Large intestine (tissue), 3 donors: Measurements from ENCODE around the gene AOC2. TPM values are rescaled to one million over a fixed set of nuclear protein-coding genes. Genes with fewer than 3 reads are reported as not detected.
"Not testable (repeated sequence)": the region's sequence is repeated elsewhere in the genome, so short reads cannot be mapped to it uniquely, and the experiment has no call there.

Experiments used
- DNase-seq, 2 donors: peaks; one replicate each; pipeline versions ENCODE4 v3.0.0 to v3.0.0-alpha.2; 2013
- H3K27ac ChIP-seq: one replicate; pipeline ENCODE4 v1.5.1; 2013; ENCODE audit warnings: low read length
- H3K27me3 ChIP-seq: 2 replicates; pipeline ENCODE4 v1.6.1; 2013; ENCODE audit warnings: low read length; ENCODE audit not compliant: control insufficient read depth, insufficient read depth
- H3K36me3 ChIP-seq: 2 replicates; pipeline ENCODE4 v1.6.1; 2013; ENCODE audit warnings: low read length; ENCODE audit not compliant: control insufficient read depth, insufficient read depth
- H3K4me1 ChIP-seq: one replicate; pipeline ENCODE4 v1.6.1; 2013; ENCODE audit warnings: low read length; ENCODE audit not compliant: control insufficient read depth, insufficient read depth
- H3K4me3 ChIP-seq: one replicate; pipeline ENCODE4 v1.5.1; 2013; ENCODE audit warnings: low read length
- H3K9me3 ChIP-seq: one replicate; pipeline ENCODE4 v1.6.1; 2013; ENCODE audit warnings: mild to moderate bottlenecking, low read depth, low read length, moderate library complexity; ENCODE audit not compliant: control insufficient read depth
- WGBS: methylation state at CpG from one replicate; pipeline ENCODE4 v1.1.5; 2013; ENCODE audit warnings: low lambda C conversion rate; ENCODE audit not compliant: insufficient coverage; 5-methylcytosine and 5-hydroxymethylcytosine counted together
- polyA plus RNA-seq: library from polyadenylated mRNA; unstranded; fragments of 120-200 nt; gene quantifications from one replicate; pipeline ENCODE4 v1.2.1, GENCODE V29; 2013

Gene AOC2
- polyA plus RNA-seq, 1 donor = 1.2 TPM

- Histone ChIP-seq H3K4me3 (no peak overlapping the region), H3K27me3 (no peaks in the 10 kb centered on the region), H3K36me3 (no peaks in the 10 kb centered on the region), H3K4me1 (peaks cover 11% of the 10 kb centered on the region), H3K9me3 (no peaks in the 10 kb centered on the region), H3K27ac (no peak overlapping the region)
- WGBS = 93% methylated on average over 2 of the region's 15 CpGs
- DNase-seq = peak in 1 of 2 donors; percentile 62
Observed at GRCh38 chr17:42853968-42854790, 9.8 kb downstream of the AOC2 start.

GRCh38 chr17:42855048-42855596 lies 10.7 kb downstream of the AOC2 start:
- no peaks in the 10 kb centered on the region for H3K9me3 ChIP-seq
- WGBS = no CpG with 5 or more reads among the region's 8 CpGs
- H3K27ac ChIP-seq = no peak overlapping the region
- DNase-seq = no peak
- no peak overlapping the region for H3K4me3 ChIP-seq
- H3K27me3 ChIP-seq = no peaks in the 10 kb centered on the region
- peaks cover 11% of the 10 kb centered on the region for H3K4me1 ChIP-seq
- H3K36me3 ChIP-seq = no peaks in the 10 kb centered on the region

- H3K4me3 ChIP-seq, DNase-seq, H3K27me3 ChIP-seq, H3K9me3 ChIP-seq, H3K27ac ChIP-seq, H3K36me3 ChIP-seq: not testable (repeated sequence)
- H3K4me1 ChIP-seq = peaks cover 11% of the 10 kb centered on the region
- WGBS = no CpG with 5 or more reads among the region's 8 CpGs
Observed at GRCh38 chr17:42856093-42856492, 11.7 kb downstream of the AOC2 start.

DNA sequence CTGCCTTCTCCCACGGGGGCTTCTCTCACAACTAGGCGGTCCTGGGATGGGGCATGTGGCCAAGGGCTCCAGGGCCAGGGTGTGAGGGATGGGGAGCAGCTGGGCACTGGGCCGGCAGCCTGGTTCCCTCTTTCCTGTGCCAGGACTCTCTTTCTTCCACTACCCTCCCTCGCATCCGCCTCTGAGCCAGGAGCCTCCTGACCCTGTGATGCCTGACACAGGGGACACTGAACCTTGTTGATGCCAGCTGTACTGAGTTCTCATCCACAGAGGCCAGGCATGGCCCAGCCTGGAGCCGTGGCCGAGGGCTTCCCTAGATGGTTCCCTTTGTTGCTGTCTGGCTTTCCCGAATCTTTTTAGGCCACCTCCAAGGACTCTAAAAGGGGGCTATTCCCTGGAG lies 12.1 kb downstream of the AOC2 start:
- H3K4me3 ChIP-seq, H3K27me3 ChIP-seq, H3K9me3 ChIP-seq, DNase-seq, H3K27ac ChIP-seq, H3K36me3 ChIP-seq: not testable (repeated sequence)
- WGBS = no CpG with 5 or more reads among the region's 8 CpGs
- peaks cover 11% of the 10 kb centered on the region for H3K4me1 ChIP-seq

GRCh38 chr17:42857389-42857788 lies 13.0 kb downstream of the AOC2 start:
- Histone ChIP-seq H3K4me3 (no peak overlapping the region), H3K27me3 (no peaks in the 10 kb centered on the region), H3K9me3 (no peaks in the 10 kb centered on the region), H3K36me3 (no peaks in the 10 kb centered on the region), H3K4me1 (peaks cover 11% of the 10 kb centered on the region), H3K27ac (no peak overlapping the region)
- DNase-seq = no peak
- WGBS = no CpG with 5 or more reads among the region's 1 CpG

GRCh38 chr17:42865638-42866094 lies 21.3 kb downstream of the AOC2 start:
- H3K27me3 ChIP-seq = no peaks in the 10 kb centered on the region
- WGBS = no CpG with 5 or more reads among the region's 7 CpGs
- DNase-seq = no peak
- peaks cover 13% of the 10 kb centered on the region for H3K4me1 ChIP-seq
- peaks cover 2% of the 10 kb centered on the region for H3K9me3 ChIP-seq
- H3K36me3 ChIP-seq = no peaks in the 10 kb centered on the region
- no peak overlapping the region for H3K27ac ChIP-seq
- no peak overlapping the region for H3K4me3 ChIP-seq

GRCh38 chr17:42866216-42866615 lies 21.8 kb downstream of the AOC2 start:
- Histone ChIP-seq H3K36me3 (no peaks in the 10 kb centered on the region), H3K27me3 (no peaks in the 10 kb centered on the region), H3K4me1 (peaks cover 13% of the 10 kb centered on the region), H3K4me3 (no peak overlapping the region), H3K9me3 (peaks cover 7% of the 10 kb centered on the region), H3K27ac (no peak overlapping the region)
- no peak for DNase-seq
- no CpG with 5 or more reads among the region's 4 CpGs for WGBS

GRCh38 chr17:42866631-42867575 lies 22.5 kb downstream of the AOC2 start:
- no peak overlapping the region for H3K4me3 ChIP-seq
- peak in 1 of 2 donors; percentile 48 for DNase-seq
- no peak overlapping the region for H3K27ac ChIP-seq
- H3K4me1 ChIP-seq = peaks cover 17% of the 10 kb centered on the region
- H3K9me3 ChIP-seq = peaks cover 8% of the 10 kb centered on the region
- no peaks in the 10 kb centered on the region for H3K27me3 ChIP-seq
- H3K36me3 ChIP-seq = no peaks in the 10 kb centered on the region
- WGBS = no CpG with 5 or more reads among the region's 12 CpGs

- H3K36me3 ChIP-seq = not testable (repeated sequence)
Observed at GRCh38 chr17:42867694-42868261, 23.4 kb downstream of the AOC2 start.

GRCh38 chr17:42868338-42868737 lies 24.0 kb downstream of the AOC2 start:
- DNase-seq = no peak
- no peak overlapping the region for H3K4me3 ChIP-seq
- no peaks in the 10 kb centered on the region for H3K27me3 ChIP-seq
- no CpG with 5 or more reads among the region's 12 CpGs for WGBS
- no peak overlapping the region for H3K27ac ChIP-seq
- peaks cover 24% of the 10 kb centered on the region for H3K4me1 ChIP-seq
- H3K36me3 ChIP-seq = no peaks in the 10 kb centered on the region
- H3K9me3 ChIP-seq = peaks cover 8% of the 10 kb centered on the region

More at GRCh38 chr17:42867694-42868261, 23.4 kb downstream of the AOC2 start:
- WGBS = no CpG with 5 or more reads among the region's 21 CpGs
- peaks cover 24% of the 10 kb centered on the region for H3K4me1 ChIP-seq
- DNase-seq, H3K27ac ChIP-seq, H3K4me3 ChIP-seq, H3K27me3 ChIP-seq, H3K9me3 ChIP-seq: not testable (repeated sequence)
